ENCODE measurements around the gene RRM2.

The RRM2 gene

GRCh38 chr2:10162586-10163497 is 40.3 kb downstream of the RRM2 start:
- Histone ChIP-seq H3K27ac (ENCODE audit: low read depth, low read length) (no peak overlapping the region), H3K14ac (ENCODE audit: low read length) (no peak overlapping the region)

GRCh38 chr2:10163498-10164486 is 41.3 kb downstream of the RRM2 start:
- Histone ChIP-seq H2BK5ac (ENCODE audit: low read depth, low read length, poor library complexity) (no peak overlapping the region), H2AK5ac (ENCODE audit: low read length) (no peak overlapping the region), H3K4ac (ENCODE audit: low read depth, low read length) (no peak overlapping the region), H3K79me2 (ENCODE audit: control insufficient read depth, insufficient read depth, low read length, poor library complexity) (no peaks in the 10 kb centered on the region), H4K91ac (ENCODE audit: low read depth, low read length) (no peak overlapping the region), H3K18ac (ENCODE audit: low read length) (no peak overlapping the region), H3K79me1 (ENCODE audit: low read length) (no peaks in the 10 kb centered on the region), H3K4me2 (ENCODE audit: low read length) (no peak overlapping the region), H3K27ac (ENCODE audit: low read depth, low read length) (no peak overlapping the region), H3K27me3 (ENCODE audit: insufficient read depth, low read length) (no peaks in the 10 kb centered on the region), H3K23ac (ENCODE audit: low read length) (no peak overlapping the region), H3K4me1 (ENCODE audit: control insufficient read depth in 1 of 2, insufficient read depth in 2 of 2, low read length in 2 of 2) (peaks cover 8 to 14% of the 10 kb centered on the region in 2 experiments), H4K8ac (ENCODE audit: low read depth, low read length) (no peak overlapping the region), H2AFZ (ENCODE audit: insufficient read depth, low read length, poor library complexity) (no peak overlapping the region), H3K9ac (ENCODE audit: low read length) (no peak overlapping the region), H3K14ac (ENCODE audit: low read length) (no peak overlapping the region), H3K36me3 (ENCODE audit: control insufficient read depth in 1 of 2, insufficient read depth in 2 of 2, low read length in 2 of 2) (no peaks in the 10 kb centered on the region), H3K4me3 (ENCODE audit: low read depth, low read length) (no peak overlapping the region), H3K9me3 (ENCODE audit: insufficient read depth, low read depth, low read length) (no peaks in the 10 kb centered on the region), H2BK12ac (ENCODE audit: low read length) (no peak overlapping the region), H4K12ac (ENCODE audit: low read depth, low read length) (no peak overlapping the region), H2BK120ac (ENCODE audit: insufficient read depth, low read length, poor library complexity) (no peak overlapping the region)
- WGBS (ENCODE audit: extremely low coverage, insufficient coverage, insufficient read length): no CpG with 5 or more reads among the region's 18 CpGs
- no peak for DNase-seq

More at GRCh38 chr2:10162586-10163497, 40.3 kb downstream of the RRM2 start:
- H3K79me1 ChIP-seq (ENCODE audit: low read length): no peaks in the 10 kb centered on the region
- no peak overlapping the region for H2BK12ac ChIP-seq (ENCODE audit: low read length)
- H2BK5ac ChIP-seq (ENCODE audit: low read depth, low read length, poor library complexity): no peak overlapping the region
- H4K12ac ChIP-seq (ENCODE audit: low read depth, low read length): no peak overlapping the region
- no peak overlapping the region for H3K18ac ChIP-seq (ENCODE audit: low read length)
- H3K23ac ChIP-seq (ENCODE audit: low read length): no peak overlapping the region
- H3K4me3 ChIP-seq (ENCODE audit: low read depth, low read length): no peak overlapping the region
- no peak overlapping the region for H3K4ac ChIP-seq (ENCODE audit: low read depth, low read length)
- no peak overlapping the region for H2AFZ ChIP-seq (ENCODE audit: insufficient read depth, low read length, poor library complexity)
- WGBS (ENCODE audit: extremely low coverage, insufficient coverage, insufficient read length): no CpG with 5 or more reads among the region's 18 CpGs
- H3K79me2 ChIP-seq (ENCODE audit: control insufficient read depth, insufficient read depth, low read length, poor library complexity): no peaks in the 10 kb centered on the region
- H3K36me3 ChIP-seq (ENCODE audit: control insufficient read depth in 1 of 2, insufficient read depth in 2 of 2, low read length in 2 of 2): no peaks in the 10 kb centered on the region
- H4K8ac ChIP-seq (ENCODE audit: low read depth, low read length): no peak overlapping the region
- H3K4me1 ChIP-seq (ENCODE audit: control insufficient read depth in 1 of 2, insufficient read depth in 2 of 2, low read length in 2 of 2): peaks cover 6 to 10% of the 10 kb centered on the region in 2 experiments
- DNase-seq: peak in 1 of 2 donors; percentile 15
- no peak overlapping the region for H3K9ac ChIP-seq (ENCODE audit: low read length)
- no peak overlapping the region for H3K4me2 ChIP-seq (ENCODE audit: low read length)
- H2AK5ac ChIP-seq (ENCODE audit: low read length): no peak overlapping the region
- H4K91ac ChIP-seq (ENCODE audit: low read depth, low read length): no peak overlapping the region
- no peak overlapping the region for H2BK120ac ChIP-seq (ENCODE audit: insufficient read depth, low read length, poor library complexity)
- H3K9me3 ChIP-seq (ENCODE audit: insufficient read depth, low read depth, low read length): no peaks in the 10 kb centered on the region
- no peaks in the 10 kb centered on the region for H3K27me3 ChIP-seq (ENCODE audit: insufficient read depth, low read length)

DNA sequence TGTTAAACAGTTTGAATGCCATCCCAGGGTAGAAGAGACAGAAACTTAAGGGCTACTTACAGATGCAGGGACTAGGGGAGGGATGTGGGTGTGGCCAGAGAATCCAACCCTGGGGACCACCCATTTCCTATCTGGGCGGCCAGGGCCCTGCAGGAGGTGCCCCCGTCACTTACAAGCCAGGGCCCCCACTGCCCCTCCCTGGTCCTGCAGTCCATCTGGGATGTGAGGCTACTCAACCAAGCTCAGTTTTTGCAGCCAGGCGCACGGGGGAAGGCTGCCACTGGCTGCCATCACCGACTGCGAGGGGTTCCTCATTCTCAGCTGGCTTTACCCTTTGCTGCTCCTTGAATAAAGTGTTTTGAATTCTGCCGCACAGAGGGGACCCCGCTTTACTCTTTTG is 42.1 kb downstream of the RRM2 start:
- H3K4ac ChIP-seq (ENCODE audit: low read depth, low read length): no peak overlapping the region
- no peak for DNase-seq
- no CpG with 5 or more reads among the region's 8 CpGs for WGBS (ENCODE audit: extremely low coverage, insufficient coverage, insufficient read length)

GRCh38 chr2:10165282-10165681 is 42.7 kb downstream of the RRM2 start:
- no peak overlapping the region for H2AK5ac ChIP-seq (ENCODE audit: low read length)
- no peak overlapping the region for H3K23ac ChIP-seq (ENCODE audit: low read length)
- H3K4me1 ChIP-seq (ENCODE audit: control insufficient read depth in 1 of 2, insufficient read depth in 2 of 2, low read length in 2 of 2): peaks cover 14 to 20% of the 10 kb centered on the region in 2 experiments
- H3K4me2 ChIP-seq (ENCODE audit: low read length): no peak overlapping the region
- no peak overlapping the region for H4K12ac ChIP-seq (ENCODE audit: low read depth, low read length)
- H3K27ac ChIP-seq (ENCODE audit: low read depth, low read length): no peak overlapping the region
- no peaks in the 10 kb centered on the region for H3K36me3 ChIP-seq (ENCODE audit: control insufficient read depth in 1 of 2, insufficient read depth in 2 of 2, low read length in 2 of 2)
- no peaks in the 10 kb centered on the region for H3K79me1 ChIP-seq (ENCODE audit: low read length)
- no peak overlapping the region for H4K8ac ChIP-seq (ENCODE audit: low read depth, low read length)
- no peak overlapping the region for H2AFZ ChIP-seq (ENCODE audit: insufficient read depth, low read length, poor library complexity)
- no peak overlapping the region for H3K18ac ChIP-seq (ENCODE audit: low read length)
- no peak overlapping the region for H2BK12ac ChIP-seq (ENCODE audit: low read length)
- no peak overlapping the region for H3K4me3 ChIP-seq (ENCODE audit: low read depth, low read length)
- WGBS (ENCODE audit: extremely low coverage, insufficient coverage, insufficient read length): no CpG with 5 or more reads among the region's 11 CpGs
- no peaks in the 10 kb centered on the region for H3K9me3 ChIP-seq (ENCODE audit: insufficient read depth, low read depth, low read length)
- H3K14ac ChIP-seq (ENCODE audit: low read length): no peak overlapping the region
- no peaks in the 10 kb centered on the region for H3K27me3 ChIP-seq (ENCODE audit: insufficient read depth, low read length)
- no peak overlapping the region for H2BK5ac ChIP-seq (ENCODE audit: low read depth, low read length, poor library complexity)
- no peak overlapping the region for H3K9ac ChIP-seq (ENCODE audit: low read length)
- H4K91ac ChIP-seq (ENCODE audit: low read depth, low read length): no peak overlapping the region
- H3K79me2 ChIP-seq (ENCODE audit: control insufficient read depth, insufficient read depth, low read length, poor library complexity): no peaks in the 10 kb centered on the region
- no peak for DNase-seq
- no peak overlapping the region for H2BK120ac ChIP-seq (ENCODE audit: insufficient read depth, low read length, poor library complexity)
- no peak overlapping the region for H3K4ac ChIP-seq (ENCODE audit: low read depth, low read length)

More for the DNA sequence above, 42.1 kb downstream of the RRM2 start:
- Histone ChIP-seq H3K9me3 (ENCODE audit: insufficient read depth, low read depth, low read length) (no peaks in the 10 kb centered on the region), H4K8ac (ENCODE audit: low read depth, low read length) (no peak overlapping the region), H3K14ac (ENCODE audit: low read length) (no peak overlapping the region), H3K79me1 (ENCODE audit: low read length) (no peaks in the 10 kb centered on the region), H3K27me3 (ENCODE audit: insufficient read depth, low read length) (no peaks in the 10 kb centered on the region), H3K4me2 (ENCODE audit: low read length) (no peak overlapping the region), H4K91ac (ENCODE audit: low read depth, low read length) (no peak overlapping the region), H4K12ac (ENCODE audit: low read depth, low read length) (no peak overlapping the region), H2BK12ac (ENCODE audit: low read length) (no peak overlapping the region), H3K27ac (ENCODE audit: low read depth, low read length) (no peak overlapping the region), H3K4me1 (ENCODE audit: control insufficient read depth in 1 of 2, insufficient read depth in 2 of 2, low read length in 2 of 2) (peaks cover 10 to 18% of the 10 kb centered on the region in 2 experiments), H2AK5ac (ENCODE audit: low read length) (no peak overlapping the region), H3K9ac (ENCODE audit: low read length) (no peak overlapping the region), H3K4me3 (ENCODE audit: low read depth, low read length) (no peak overlapping the region), H2AFZ (ENCODE audit: insufficient read depth, low read length, poor library complexity) (no peak overlapping the region), H2BK5ac (ENCODE audit: low read depth, low read length, poor library complexity) (no peak overlapping the region), H3K79me2 (ENCODE audit: control insufficient read depth, insufficient read depth, low read length, poor library complexity) (no peaks in the 10 kb centered on the region), H2BK120ac (ENCODE audit: insufficient read depth, low read length, poor library complexity) (no peak overlapping the region), H3K36me3 (ENCODE audit: control insufficient read depth in 1 of 2, insufficient read depth in 2 of 2, low read length in 2 of 2) (no peaks in the 10 kb centered on the region), H3K23ac (ENCODE audit: low read length) (no peak overlapping the region), H3K18ac (ENCODE audit: low read length) (no peak overlapping the region)
